Fibroblast of villous mesenchyme (primary cell): ENCODE data around the gene XPR1. TPM values are rescaled to one million over a fixed set of nuclear protein-coding genes. Genes with fewer than 3 reads are reported as not detected.

ENCODE experiments used
- DNase-seq: peaks from one replicate; pipeline ENCODE4 v3.0.0-alpha.2; 2010; ENCODE audit warnings: low read depth
- H3K4me3 ChIP-seq: 2 replicates; pipeline ENCODE4 v1.5.1; 2011; ENCODE audit warnings: low read depth, mild to moderate bottlenecking, low read length
- CTCF ChIP-seq: IDR thresholded peaks from 2 replicates; pipeline ENCODE4 v1.5.1; 2012; ENCODE audit warnings: low read depth, mild to moderate bottlenecking, low read length; ENCODE audit not compliant: insufficient read depth
- total RNA-seq: library from RNA; depleted of rRNA; stranded (reverse); fragments of >200 nt; gene quantifications from 2 replicates; pipeline ENCODE4 v1.2.3, GENCODE V29; 2012

Gene XPR1
- total RNA-seq, 1 donor: 31.5 TPM

DNA sequence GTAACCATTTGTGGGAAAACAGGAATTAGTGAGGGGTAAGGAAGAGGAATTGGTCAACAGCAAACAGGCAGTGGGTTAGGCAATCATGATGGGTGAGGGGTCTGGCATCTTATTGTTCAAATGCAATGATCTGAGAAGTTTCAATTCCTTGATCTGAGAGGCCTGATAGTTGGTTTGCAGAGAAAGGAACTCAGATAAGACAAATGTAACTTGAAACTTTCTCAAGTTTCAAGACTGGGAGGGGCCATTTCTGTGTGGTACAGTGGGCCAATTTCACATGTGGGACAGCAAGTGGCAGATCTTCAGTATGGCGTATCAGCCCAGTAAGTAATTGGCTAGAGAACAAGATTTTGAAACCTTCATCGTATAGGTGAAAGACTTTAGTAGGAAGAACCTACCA lies 102.5 kb downstream of the XPR1 start:
- no peak for TF ChIP-seq CTCF
- DNase-seq: no peak
- no peak overlapping the region for H3K4me3 ChIP-seq

- no peak overlapping the region for H3K4me3 ChIP-seq
- TF ChIP-seq CTCF: no peak
- DNase-seq: no peak
These were observed 110.8 kb downstream of the XPR1 start for GRCh38 chr1:180742663-180743062.

- no peak for TF ChIP-seq CTCF
- DNase-seq: no peak
- no peak overlapping the region for H3K4me3 ChIP-seq
These were observed 112.0 kb downstream of the XPR1 start for GRCh38 chr1:180743868-180744267.

DNA sequence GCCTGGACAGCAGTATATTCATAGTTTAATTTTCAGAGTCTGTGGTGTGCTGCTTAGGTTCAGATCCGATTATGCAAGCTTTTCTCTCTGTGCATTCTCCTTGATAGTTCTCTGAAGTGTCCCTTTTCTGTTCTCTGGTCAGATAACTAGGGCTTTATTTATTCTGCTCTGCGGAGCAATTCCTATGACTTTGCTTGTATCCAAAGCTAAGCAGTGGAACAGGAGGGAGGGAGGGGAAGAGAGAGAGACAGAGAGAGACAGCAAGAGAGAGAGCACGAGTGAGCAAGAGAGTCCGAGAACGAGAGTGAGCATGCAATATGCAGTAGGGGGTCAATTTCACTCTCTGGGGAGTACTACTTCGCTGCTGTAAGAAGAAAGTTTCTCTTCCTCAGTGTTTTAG lies 113.3 kb downstream of the XPR1 start:
- DNase-seq: no peak
- no peak for TF ChIP-seq CTCF
- no peak overlapping the region for H3K4me3 ChIP-seq

DNA sequence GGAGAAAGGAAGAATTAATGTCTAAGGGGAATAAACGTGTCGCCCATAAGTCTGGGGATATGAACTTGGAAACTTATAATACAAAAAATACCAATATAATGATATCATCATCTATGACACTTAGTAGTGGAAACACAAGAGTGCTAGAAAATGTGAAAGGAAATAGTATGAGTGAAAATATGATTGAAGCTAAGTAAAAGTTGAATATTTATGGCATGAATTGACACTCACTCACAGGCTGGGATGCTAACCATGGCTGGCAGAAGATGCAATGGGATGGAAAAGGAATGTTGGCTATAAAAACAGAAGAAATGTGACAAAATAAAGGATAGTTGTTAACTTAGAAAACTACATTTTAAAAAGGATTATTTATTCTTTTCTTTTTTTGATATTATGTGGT lies 120.1 kb downstream of the XPR1 start:
- H3K4me3 ChIP-seq: no peak overlapping the region
- no peak for DNase-seq
- no peak for TF ChIP-seq CTCF

DNA sequence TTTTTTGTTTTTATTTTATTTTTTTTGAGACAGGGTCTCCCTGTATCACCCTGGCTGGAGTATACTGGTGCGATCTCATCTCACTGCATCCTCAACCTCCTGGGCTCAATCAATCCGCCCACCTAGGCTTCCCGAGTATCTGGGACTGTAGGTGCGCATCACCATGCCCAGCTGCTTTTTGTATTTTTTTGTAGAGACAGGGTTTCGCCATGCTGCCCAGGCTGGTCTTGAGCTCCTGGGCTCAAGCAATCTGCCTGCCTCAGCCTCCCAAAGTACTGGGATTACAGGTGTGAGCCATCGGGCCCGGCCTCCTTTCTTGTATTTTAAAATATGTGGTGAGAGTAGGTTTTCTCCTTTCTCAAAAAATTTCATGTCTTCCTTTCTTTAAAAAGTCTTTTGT lies 122.6 kb downstream of the XPR1 start:
- no peak overlapping the region for H3K4me3 ChIP-seq
- DNase-seq: no peak
- no peak for TF ChIP-seq CTCF

DNA sequence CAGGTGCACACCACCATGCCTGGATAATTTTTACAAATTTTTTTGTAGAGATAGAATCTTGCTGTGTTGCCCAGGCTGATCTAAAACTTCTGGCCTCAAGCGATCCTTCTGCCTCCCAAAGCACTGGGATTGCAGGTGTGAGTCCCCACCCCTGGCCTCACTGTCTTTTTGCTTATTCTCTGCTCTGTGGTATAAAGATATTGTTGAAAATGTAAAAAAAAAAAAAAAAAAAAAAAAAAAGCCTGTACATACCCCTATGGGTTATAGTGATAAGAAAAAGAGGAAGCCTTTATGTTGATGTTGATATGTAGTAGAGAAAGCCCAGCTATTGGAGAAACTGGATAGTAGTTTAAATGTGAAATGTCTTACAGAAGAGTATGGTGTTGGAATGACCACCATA lies 125.8 kb downstream of the XPR1 start:
- H3K4me3 ChIP-seq: no peak overlapping the region
- DNase-seq: no peak
- TF ChIP-seq CTCF: no peak
